Muscle of back (tissue), 11 donors: Measurements from ENCODE around the gene IL1RAPL1. TPM values are rescaled to one million over a fixed set of nuclear protein-coding genes. Genes with fewer than 3 reads are reported as not detected.

Experiments used
- DNase-seq, 3 donors: peaks; one replicate each; pipeline versions ENCODE4 v3.0.0 to v3.0.0-alpha.2; 2013
- polyA plus RNA-seq, 10 donors: library from polyadenylated mRNA; unstranded; fragments of 120-200 nt; gene quantifications; one replicate each; pipeline ENCODE4 v1.2.1, GENCODE V29; 2013; ENCODE audit not compliant: insufficient read length in 10 of 10

Gene IL1RAPL1
- polyA plus RNA-seq, 10 donors: 0.65 to 1.5 (median 0.98) TPM

DNA sequence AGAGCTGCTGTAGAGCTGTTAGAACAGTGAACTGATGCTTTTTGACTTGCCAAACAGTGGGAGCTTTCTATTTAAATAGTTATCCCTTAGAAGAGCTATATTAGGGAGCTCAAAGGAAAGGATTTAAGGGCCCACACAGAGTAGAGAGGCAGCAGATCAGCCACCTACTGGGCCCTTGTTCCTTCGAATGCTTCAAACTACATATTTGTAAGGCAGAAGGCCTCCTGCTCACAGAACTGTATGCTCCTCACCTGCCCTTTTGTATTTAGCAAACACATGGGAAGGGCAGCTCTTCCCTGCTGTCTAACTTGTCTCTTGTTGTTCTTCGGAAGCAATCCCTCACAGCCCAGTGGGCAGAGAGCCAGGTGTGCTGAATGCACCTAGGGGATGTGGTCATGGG lies 38.0 kb downstream of the IL1RAPL1 start:
- no peak for DNase-seq

DNA sequence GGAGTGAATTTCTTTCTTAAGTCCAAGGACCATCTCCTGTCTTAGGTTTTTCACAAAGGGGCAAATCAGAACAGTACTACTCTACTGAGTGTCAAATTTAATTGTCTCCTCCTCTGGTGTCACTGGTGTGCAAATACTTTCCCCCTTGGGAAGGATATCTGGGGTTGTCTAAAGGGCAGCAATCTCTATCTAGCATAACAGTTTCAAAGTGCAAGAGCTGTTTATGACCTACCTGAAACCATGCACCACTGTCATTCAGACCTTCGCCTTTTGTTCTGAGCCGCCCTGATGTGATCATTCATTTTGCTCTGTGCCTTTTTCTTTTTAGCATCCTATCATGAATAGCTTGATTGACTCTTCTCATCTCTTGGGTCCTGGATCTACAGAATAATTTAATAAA lies 39.3 kb downstream of the IL1RAPL1 start:
- DNase-seq: no peak

DNA sequence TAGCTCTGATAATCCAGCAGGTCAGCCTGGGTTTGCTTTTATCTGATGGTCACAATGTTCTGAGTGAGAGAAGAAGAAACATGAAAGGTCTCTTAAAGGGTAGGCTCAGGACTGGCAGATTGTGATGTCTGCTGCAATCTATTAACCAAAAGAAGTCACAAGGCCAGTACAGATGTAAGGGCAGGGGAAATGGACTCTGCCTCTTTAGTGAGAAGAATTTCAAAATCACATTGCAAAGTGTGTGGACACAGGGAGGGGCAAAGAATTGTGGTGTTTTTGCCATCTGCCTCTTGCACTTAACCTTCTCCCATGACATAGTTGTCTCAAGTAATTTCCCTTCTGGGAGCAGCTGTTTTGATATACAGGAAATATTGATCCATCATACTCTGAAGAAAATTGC lies 40.9 kb downstream of the IL1RAPL1 start:
- no peak for DNase-seq

DNA sequence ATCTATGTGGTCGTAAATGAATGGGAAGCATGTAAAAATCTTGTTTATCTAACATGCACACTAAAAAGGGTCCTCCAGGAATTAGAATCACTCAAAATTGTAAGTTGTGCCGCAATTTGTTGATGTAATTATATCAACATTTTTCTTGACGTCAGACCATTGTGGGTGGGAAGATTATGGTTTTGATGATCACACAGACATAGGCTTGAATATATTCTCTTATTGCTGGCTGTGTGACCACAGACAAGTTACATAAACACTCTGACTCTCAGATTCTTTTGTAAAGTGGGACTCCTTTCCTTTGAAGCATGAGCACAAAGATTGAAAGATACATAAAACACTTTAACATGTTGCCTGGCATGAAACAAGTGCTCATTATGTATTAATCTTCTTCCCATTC lies 51.5 kb downstream of the IL1RAPL1 start:
- no peak for DNase-seq

DNA sequence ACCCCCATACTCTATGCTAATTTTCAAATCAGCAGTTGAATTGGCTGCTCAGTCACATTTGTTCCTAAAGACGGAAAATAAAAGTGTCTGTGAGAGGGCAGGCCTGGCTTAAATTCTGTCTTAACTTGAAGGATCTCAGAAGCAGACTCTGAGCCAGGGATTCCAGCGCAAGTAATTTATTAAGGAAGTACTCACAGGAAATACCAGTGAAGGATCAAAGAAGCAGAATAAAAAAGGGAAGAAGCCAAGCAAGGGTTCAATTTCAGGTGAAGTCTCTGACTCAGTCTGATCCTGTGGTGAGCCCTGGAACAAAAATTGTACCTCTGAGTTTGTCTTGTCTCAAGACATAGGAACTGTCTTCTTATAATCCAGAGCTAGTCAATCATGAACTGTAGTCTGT lies 52.2 kb downstream of the IL1RAPL1 start:
- peak; percentile 1 to 19 (median 14) for DNase-seq

DNA sequence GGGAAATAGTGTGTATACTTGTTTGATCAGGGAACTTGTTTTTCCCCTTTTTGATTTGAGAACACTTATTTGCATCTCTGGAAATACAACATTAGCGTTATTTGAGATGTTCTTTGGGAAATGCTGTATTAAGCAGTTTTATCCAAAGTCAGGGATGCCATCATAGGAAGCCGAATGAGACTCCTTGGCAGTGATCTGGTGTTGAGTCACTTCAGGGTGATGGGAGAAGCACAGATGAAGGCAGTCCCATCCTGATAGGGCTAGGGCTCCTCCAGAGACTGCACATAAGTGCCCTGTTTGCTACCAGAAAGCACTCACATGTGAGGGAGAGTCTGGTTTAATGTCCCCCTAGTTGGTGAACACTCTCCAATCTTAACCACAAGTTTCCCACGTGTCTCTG lies 62.3 kb downstream of the IL1RAPL1 start:
- no peak for DNase-seq

DNA sequence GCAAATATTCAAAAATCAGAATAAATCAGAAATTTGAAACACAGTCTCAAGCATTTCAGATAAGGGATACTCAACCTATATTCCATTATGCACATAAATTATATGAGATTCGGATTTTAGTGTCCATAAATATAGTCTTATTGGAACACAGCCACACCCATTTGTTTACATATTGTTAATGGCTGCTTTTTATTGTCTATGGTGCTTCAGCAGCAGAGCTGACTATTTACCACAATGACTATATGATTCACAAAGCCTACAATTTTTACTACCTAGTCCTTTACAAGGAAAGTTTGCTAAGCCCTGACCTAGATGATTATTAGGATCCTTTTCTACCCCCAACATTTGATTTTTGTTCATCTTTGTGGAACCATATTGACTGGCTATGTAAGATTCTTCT lies 63.9 kb downstream of the IL1RAPL1 start:
- DNase-seq: no peak

DNA sequence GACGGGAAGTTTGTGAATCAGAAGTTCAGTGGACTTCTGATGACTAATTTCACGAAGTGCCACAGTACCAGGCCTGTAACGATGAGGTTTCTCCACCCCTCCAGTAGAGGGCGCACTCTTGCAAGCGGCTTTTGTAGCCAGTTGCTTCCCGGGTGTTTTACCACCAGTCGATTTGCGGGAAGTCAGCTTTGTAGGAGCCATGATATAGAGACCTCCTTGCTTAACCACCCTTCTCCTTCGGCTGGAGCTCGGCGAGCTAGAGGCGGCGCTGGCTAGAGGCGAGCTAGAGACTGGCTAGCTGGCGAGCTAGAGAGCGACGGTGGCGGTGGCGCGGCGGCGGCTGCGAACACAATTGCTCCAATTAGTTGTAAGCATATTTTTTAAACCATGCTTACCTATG lies 72.0 kb downstream of the IL1RAPL1 start:
- DNase-seq: no peak

DNA sequence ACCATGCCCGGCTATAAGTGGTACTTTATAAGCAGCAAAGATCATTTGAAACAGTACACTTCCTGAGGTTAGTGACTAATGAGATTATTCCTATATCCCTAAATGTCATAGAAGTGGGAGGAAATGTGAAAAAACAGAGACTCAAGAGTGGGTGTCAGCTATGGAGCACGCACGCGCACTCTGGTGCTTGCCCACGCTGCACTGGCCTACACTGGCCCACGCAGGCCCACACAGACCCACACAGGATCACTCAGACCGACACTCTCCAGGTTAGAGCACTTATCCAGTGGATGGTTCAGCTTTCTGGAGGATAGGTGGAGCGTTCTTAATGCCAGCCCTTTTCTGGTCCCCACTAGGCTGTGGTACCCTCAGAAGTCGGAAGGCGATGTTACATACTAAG lies 78.5 kb downstream of the IL1RAPL1 start:
- DNase-seq: no peak

DNA sequence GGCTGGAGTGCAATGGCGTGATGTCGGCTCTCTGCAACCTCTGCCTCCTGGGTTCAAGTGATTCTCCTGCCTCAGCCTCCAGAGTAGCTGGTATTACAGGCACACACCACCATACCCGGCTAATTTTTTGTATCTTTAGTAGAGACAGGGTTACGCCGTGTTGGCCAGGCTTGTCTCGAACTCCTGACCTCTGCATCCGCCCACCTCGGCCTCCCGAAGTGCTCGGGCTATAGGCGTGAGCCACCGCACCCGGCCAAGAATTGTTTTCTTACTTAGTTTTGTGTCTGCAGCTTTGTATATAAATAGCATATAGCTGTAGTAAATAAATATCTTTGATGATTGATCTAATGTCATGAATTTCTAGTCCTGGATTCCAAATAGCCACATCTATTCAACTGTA lies 81.1 kb downstream of the IL1RAPL1 start:
- DNase-seq: no peak

DNA sequence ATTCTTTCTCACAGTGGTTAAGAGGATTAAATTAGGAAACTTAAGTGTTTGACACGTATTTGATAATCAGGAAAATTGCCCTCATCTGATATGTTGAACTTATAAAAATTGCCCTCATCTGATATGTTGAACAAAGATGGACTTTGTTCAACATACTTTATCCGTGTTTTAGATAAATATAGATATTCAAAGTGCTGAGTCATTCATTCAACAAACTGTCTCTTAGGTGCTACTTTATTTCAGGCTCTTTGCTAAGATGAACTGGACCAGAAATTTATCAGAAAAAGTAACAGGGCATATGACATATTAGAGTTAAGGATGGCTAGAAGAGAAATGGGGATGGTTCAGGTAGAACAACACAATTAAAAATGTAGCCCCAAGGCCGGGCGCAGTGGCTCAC lies 81.7 kb downstream of the IL1RAPL1 start:
- no peak for DNase-seq

DNA sequence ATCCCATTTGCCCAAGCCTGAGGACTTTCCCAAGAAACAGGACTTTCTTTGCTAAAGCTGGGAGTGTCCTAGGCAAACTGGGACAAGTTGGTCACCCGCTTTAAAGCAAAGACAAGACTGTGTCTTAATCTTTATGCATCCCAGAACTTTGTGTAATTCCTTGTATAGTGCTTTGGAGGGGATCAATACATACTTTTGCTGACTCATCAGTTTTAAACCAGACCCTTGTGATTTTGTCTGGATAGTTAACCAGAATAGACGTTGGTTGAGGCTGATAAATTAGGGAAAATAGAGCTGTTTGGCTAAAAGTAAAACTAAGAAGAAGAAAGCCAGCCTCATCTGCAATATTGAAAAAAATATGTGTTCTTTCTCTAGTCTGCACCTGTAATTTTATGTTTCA lies 82.8 kb downstream of the IL1RAPL1 start:
- DNase-seq: no peak

DNA sequence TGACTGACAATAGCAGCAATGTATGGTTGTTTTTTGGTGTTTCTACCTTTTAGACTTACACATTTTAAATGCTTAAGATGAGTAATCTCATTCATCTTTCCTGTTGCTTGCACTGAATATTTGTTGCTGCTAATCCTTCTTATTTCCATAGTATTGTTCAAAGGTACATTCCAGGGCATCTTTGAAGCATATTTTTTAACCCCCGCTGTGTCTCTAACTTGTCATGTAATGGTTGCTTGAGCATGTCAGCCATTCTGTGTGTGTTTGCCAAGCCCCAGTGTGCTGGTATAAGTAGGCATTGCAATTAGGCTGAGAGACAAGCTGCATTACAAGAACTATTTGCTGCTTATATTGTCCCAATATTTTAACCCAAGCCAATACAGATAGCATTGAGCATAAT lies 87.9 kb downstream of the IL1RAPL1 start:
- DNase-seq: no peak

DNA sequence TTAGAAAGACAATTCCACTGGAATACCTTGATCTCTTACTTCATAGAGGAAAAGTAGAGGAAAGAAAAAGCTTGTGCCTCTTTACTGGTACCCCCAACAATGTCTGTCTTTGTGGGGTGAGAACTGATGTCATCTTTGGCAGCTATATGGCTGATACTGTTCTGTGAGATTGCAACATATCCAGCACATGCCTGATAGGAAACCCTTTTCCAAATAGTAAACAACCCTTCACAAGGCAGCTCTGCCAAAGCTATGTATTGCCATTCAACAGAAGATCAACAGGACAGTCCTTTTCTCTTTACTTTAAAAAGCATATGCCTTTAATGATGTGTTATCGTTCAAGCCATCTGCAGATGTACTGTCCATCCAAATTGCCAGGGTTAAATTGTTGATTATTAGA lies 105.9 kb downstream of the IL1RAPL1 start:
- no peak for DNase-seq

DNA sequence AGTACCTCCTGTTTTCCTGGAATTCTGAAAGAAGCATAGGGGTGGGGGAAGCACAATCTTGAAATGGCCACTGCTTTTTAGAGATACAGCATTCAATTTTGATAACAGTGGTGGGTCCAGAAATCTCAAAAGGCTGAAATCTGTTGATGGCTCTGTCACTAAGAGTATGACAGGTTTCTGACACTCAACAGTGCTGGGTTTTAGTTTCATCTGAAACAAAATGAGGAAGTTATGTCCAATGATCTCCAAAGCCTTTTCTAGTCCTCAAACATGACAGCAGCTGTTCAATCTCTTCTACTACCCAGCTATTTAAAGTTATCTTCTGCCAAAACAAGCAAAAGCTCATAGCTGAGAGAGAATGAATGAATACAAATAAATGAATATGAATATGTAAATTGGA lies 110.5 kb downstream of the IL1RAPL1 start:
- DNase-seq: no peak

DNA sequence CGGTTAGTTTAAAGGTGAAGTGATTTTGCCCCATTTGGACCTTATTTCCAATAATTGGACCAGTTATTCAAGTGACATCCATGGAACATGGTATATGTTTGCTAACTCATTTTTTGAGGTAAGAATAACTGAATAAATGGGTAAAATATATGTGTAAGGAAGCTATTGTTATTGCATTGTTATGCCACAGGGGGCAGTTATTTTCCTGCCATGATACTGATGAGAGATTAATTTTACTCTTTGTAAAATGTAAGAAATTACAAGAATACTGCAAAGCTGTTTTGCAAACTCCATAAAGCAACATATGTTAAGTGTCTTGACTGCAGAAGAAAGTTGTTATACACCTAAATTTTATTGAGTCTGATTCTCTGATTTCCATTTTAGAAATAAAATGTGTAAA lies 114.0 kb downstream of the IL1RAPL1 start:
- DNase-seq: no peak

DNA sequence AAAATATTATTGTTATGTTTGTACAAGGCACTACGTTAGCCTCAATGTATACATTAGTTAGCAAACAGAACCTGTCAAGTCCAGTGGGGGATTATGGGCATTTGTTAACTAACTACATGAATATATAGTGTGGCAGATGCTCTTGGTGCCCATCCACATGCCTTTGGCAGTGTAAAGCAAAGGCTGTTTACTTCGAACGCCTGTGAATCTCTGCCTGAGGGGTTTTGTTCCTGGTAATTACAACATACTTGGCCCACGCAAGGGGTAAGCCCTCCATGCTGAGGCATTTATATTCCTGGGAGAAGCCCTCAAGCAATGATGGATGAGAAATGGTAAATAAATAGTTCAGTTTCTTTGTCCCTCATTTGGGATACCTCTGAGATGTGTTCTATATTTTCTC lies 119.7 kb downstream of the IL1RAPL1 start:
- DNase-seq: no peak

DNA sequence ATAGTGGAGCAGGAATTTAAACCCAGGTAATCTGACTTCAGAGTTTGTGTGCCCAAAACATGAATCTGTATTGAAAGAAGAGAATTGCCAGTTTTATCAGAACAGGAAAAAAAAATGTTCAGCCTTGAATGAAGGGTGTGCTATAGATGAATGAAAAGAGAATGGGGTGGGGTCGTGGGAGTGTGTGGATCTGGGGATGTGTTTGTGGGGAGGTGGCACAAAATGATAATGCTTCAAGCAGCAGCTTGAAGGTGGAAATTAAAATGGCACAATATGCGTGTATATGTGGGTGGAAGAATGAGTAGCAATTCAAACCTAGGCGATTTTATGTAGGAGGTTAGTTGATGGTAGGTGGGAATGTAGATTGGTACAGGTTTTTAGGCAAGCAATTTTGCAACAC lies 122.2 kb downstream of the IL1RAPL1 start:
- no peak for DNase-seq

DNA sequence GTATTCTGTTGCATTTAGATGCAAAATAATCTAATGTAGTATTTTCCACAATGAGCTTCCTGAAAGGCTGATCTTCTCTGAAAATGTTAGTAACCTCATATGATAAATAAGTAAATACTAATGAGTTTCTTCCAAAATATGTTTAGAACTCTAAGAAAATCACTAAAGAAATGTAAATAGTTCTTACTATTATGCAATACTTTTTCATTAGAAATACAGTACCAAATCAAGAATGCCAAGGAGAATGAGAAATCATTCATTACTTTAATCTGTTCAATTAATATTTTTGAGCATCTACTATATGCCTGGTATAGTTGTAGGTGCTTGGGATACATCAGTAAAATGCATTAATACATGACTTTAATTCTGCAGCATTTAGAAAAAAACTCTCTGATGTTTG lies 130.6 kb downstream of the IL1RAPL1 start:
- DNase-seq: no peak

DNA sequence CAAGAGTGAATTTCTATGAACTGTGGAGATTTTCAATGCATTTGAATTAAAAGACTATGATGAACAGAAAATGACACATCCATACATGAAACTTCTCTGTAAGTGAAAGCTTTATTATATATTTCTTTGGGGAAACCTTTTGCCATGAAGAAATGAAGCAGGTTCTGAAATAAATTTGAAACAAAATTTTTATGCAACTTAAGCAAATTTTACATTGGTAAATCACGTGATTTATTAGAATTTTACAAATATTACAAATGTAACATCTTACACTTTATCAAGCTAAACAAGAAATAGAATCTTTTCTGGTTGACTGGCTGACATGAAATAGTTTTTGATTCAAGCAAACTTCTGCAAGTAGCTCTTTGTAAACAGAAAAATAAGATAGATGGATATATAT lies 131.2 kb downstream of the IL1RAPL1 start:
- no peak for DNase-seq

DNA sequence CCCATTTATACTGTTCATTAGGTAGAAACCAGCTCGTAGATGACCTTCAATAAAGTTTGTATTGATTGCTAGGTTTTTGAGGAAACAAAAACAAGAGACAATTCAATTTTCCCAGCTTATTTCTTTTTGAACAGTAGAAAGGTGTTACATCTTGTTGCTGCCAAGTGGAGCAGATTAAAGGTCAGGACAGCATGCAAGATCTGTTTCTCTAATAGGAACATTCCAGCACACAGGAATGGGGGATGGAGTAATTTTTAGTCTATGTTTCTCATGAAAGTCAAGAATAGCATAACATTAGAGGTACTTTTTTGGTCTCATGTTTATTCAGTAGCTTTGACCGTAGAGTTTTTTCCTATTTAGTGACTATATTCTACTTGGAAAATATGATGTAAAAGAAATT lies 132.4 kb downstream of the IL1RAPL1 start:
- DNase-seq: no peak

DNA sequence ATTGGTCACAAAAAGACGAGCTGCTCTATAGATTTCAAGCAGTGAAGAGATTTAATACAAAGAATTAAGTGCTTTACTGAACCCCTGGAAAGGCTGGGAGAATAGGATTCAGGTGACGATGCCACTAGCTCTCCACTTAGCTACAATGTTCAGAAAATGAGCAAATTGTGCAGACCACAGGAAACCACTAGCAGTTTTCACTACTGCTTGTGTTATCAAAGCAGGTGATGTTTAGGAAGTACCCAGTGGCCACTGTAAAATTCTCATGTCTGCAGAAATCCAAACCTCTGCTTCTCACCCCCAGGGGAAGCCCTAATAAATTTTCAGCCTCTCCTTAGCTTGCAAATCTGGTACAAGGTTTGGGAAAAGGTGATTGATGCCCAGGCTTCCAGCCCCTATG lies 165.1 kb downstream of the IL1RAPL1 start:
- no peak for DNase-seq

DNA sequence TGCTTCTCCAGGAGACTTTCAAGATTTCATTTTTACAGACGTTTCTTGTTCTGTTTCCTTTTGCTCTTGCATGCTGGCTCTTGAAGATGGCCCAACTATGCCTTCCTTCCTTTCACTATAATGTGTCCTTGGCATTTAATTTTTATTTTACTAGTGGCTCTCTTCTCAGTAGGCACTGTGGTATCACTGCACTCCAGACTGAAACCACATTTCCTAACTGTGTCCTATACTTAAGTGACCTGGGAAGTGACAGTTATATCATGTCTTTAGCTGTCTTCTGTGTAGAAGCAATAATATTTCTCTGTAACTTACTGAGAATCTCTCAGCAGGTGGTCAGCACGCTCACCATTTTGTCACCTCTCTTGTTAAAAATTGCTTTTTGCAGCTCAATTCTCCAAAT lies 168.9 kb downstream of the IL1RAPL1 start:
- no peak for DNase-seq

DNA sequence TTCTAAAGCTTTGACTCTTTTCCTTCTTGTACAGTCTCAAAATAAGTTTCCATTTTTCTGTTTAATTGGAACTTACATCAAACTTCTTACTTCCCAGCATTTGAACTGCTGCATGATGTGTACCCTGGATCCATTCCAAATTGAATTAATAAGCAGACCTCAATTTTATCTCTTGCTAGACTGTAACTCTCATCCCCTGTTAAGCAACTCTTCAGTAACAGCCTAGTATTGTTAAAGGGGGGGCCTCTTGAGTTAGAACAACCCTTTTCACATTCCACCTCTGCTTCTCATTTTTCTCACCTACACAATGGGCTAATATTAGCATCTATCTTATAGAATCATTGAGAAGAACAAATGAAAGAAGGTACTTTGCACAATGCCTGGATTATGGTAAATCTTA lies 169.4 kb downstream of the IL1RAPL1 start:
- no peak for DNase-seq

DNA sequence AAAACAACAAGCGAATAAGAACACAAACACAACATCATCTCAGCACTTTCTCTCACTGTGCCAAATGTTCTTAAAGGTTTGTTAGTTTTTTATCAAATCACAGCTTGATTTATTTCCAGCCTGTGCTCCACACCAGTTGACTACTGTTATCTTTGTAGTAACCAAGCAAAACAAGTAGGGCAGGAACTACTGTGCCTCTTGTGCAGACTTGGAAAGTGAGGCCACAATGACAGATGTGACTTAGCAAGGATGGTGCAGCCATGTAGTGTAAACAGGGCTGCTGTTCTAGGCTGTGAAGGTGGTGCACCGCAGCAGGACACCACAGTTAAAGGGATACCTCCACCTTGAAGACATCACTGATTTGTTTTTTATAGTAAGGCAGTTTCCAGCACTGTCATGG lies 170.0 kb downstream of the IL1RAPL1 start:
- DNase-seq: no peak
